ENCODE data around the gene RABL2A. TPM values are rescaled to one million over a fixed set of nuclear protein-coding genes. Genes with fewer than 3 reads are reported as not detected.
"Not testable (repeated sequence)": the region's sequence is repeated elsewhere in the genome, so short reads cannot be mapped to it uniquely, and the experiment has no call there.

The RABL2A gene
- total RNA-seq, 1 experiment from 2014 or later: 4.4 TPM

DNA sequence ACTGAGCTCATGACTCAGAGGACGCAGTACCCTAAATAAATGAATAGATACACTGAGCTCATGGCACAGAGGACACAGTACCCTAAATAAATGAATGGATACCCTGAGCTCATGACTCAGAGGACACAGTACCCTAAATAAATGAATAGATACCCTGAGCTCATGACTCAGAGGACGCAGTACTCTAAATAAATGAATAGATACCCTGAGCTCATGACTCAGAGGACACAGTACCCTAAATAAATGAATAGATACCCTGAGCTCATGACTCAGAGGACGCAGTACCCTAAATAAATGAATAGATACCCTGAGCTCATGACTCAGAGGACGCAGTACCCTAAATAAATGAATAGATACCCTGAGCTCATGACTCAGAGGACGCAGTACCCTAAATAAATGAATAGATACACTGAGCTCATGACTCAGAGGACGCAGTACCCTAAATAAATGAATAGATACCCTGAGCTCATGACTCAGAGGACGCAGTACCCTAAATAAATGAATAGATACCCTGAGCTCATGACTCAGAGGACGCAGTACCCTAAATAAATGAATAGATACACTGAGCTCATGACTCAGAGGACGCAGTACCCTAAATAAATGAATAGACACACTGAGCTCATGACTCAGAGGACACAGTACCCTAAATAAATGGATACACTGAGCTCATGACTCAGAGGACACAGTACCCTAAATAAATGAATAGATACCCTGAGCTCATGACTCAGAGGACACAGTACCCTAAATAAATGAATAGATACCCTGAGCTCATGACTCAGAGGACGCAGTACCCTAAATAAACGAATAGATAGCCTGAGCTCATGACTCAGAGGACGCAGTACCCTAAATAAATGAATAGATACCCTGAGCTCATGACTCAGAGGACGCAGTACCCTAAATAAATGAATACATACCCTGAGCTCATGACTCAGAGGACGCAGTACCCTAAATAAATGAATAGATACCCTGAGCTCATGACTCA, 24.1 kb downstream of the RABL2A start:
- H3K27me3 ChIP-seq (ENCODE audit: low read length); POLR2A ChIA-PET (ENCODE audit: unreplicated experiment); H4K20me1 ChIP-seq (ENCODE audit: low read length); H3K9me3 ChIP-seq (ENCODE audit: low read length); H3F3A ChIP-seq (ENCODE audit: low read length, unreplicated experiment); intact Hi-C loops (cut with micrococcal nuclease); H2AFZ ChIP-seq (ENCODE audit: low read length); H3K9ac ChIP-seq (ENCODE audit: low read length); H3K9me2 ChIP-seq (replicated peaks; ENCODE audit: low read length); BruUV-seq (replicated peaks); H3K4me2 ChIP-seq (ENCODE audit: low read length); H3K4me1 ChIP-seq (ENCODE audit: insufficient read depth, low read length); CTCF ChIA-PET; ATAC-seq; H3K79me2 ChIP-seq (ENCODE audit: low read length); H3K36me3 ChIP-seq (ENCODE audit: low read depth, low read length); H3K4me3 ChIP-seq (ENCODE audit: low read length); DNase-seq: not testable (repeated sequence)
- H3K27ac ChIP-seq (ENCODE audit: low read length): peak overlapping the region; percentile 39

DNA sequence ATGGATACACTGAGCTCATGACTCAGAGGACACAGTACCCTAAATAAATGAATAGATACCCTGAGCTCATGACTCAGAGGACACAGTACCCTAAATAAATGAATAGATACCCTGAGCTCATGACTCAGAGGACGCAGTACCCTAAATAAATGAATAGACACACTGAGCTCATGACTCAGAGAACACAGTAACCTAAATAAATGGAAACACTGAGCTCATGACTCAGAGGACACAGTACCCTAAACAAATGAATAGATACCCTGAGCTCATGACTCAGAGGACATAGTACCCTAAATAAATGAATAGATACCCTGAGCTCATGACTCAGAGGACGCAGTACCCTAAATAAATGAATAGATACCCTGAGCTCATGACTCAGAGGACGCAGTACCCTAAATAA, 25.5 kb downstream of the RABL2A start:
- H3K9ac ChIP-seq (ENCODE audit: low read length); H3K4me1 ChIP-seq (ENCODE audit: insufficient read depth, low read length); BruUV-seq (replicated peaks); H3K79me2 ChIP-seq (ENCODE audit: low read length); H3K4me2 ChIP-seq (ENCODE audit: low read length); DNase-seq; H3K9me3 ChIP-seq (ENCODE audit: low read length); H4K20me1 ChIP-seq (ENCODE audit: low read length); H3K4me3 ChIP-seq (ENCODE audit: low read length); H3F3A ChIP-seq (ENCODE audit: low read length, unreplicated experiment); H3K9me2 ChIP-seq (replicated peaks; ENCODE audit: low read length); intact Hi-C loops (cut with micrococcal nuclease); H3K27me3 ChIP-seq (ENCODE audit: low read length); ATAC-seq; H3K27ac ChIP-seq (ENCODE audit: low read length); H3K36me3 ChIP-seq (ENCODE audit: low read depth, low read length); H2AFZ ChIP-seq (ENCODE audit: low read length); POLR2A ChIA-PET (ENCODE audit: unreplicated experiment); CTCF ChIA-PET: not testable (repeated sequence)

DNA sequence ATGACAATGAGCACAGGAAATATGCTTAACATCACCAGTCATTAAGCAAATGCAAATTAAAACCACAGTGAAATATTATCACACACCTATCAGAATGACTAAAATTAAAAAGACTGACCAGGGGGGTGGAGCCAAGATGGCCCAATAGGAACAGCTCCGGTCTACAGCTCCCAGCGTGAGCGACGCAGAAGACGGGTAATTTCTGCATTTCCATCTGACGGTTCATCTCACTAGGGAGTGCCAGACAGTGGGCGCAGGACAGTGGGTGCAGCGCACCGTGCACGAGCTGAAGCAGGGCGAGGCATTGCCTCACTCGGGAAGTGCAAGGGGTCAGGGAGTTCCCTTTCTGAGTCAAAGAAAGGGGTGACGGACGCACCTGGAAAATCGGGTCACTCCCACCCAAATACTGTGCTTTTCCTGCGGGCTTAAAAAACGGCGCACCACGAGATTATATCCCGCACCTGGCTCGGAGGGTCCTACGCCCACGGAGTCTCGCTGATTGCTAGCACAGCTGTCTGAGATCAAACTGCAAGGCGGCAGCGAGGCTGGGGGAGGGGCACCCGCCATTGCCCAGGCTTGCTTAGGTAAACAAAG, 29.1 kb downstream of the RABL2A start:
- H3K79me2 ChIP-seq (ENCODE audit: low read length); ATAC-seq; H3K4me3 ChIP-seq (ENCODE audit: low read length); POLR2A ChIA-PET (ENCODE audit: unreplicated experiment); DNase-seq; H3K27me3 ChIP-seq (ENCODE audit: low read length); H4K20me1 ChIP-seq (ENCODE audit: low read length); H3K4me1 ChIP-seq (ENCODE audit: insufficient read depth, low read length); H3K27ac ChIP-seq (ENCODE audit: low read length); H3F3A ChIP-seq (ENCODE audit: low read length, unreplicated experiment); H3K9ac ChIP-seq (ENCODE audit: low read length); H3K4me2 ChIP-seq (ENCODE audit: low read length); H3K9me2 ChIP-seq (replicated peaks; ENCODE audit: low read length); H3K9me3 ChIP-seq (ENCODE audit: low read length); H2AFZ ChIP-seq (ENCODE audit: low read length); intact Hi-C loops (cut with micrococcal nuclease); H3K36me3 ChIP-seq (ENCODE audit: low read depth, low read length); BruUV-seq (replicated peaks); CTCF ChIA-PET: not testable (repeated sequence)

DNA sequence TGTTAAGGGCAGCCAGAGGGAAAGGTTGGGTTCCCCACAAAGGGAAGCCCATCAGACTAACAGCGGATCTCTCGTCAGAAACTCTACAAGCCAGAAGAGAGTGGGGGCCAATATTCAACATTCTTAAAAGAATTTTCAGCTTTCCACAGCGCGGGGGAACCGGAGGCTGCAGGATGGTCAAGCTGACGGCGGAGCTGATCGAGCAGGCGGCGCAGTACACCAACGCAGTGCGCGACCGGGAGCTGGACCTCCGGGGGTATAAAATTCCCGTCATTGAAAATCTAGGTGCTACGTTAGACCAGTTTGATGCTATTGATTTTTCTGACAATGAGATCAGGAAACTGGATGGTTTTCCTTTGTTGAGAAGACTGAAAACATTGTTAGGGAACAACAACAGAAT, 30.7 kb downstream of the RABL2A start:
- H3K4me1 ChIP-seq (ENCODE audit: insufficient read depth, low read length); ATAC-seq; CTCF ChIA-PET; POLR2A ChIA-PET (ENCODE audit: unreplicated experiment); H3F3A ChIP-seq (ENCODE audit: low read length, unreplicated experiment); H4K20me1 ChIP-seq (ENCODE audit: low read length); H3K27ac ChIP-seq (ENCODE audit: low read length); H3K9ac ChIP-seq (ENCODE audit: low read length); H3K4me3 ChIP-seq (ENCODE audit: low read length); BruUV-seq (replicated peaks); H3K79me2 ChIP-seq (ENCODE audit: low read length); DNase-seq; H3K4me2 ChIP-seq (ENCODE audit: low read length); intact Hi-C loops (cut with micrococcal nuclease); H3K9me2 ChIP-seq (replicated peaks; ENCODE audit: low read length); H3K36me3 ChIP-seq (ENCODE audit: low read depth, low read length); H2AFZ ChIP-seq (ENCODE audit: low read length); H3K9me3 ChIP-seq (ENCODE audit: low read length); H3K27me3 ChIP-seq (ENCODE audit: low read length): not testable (repeated sequence)

DNA sequence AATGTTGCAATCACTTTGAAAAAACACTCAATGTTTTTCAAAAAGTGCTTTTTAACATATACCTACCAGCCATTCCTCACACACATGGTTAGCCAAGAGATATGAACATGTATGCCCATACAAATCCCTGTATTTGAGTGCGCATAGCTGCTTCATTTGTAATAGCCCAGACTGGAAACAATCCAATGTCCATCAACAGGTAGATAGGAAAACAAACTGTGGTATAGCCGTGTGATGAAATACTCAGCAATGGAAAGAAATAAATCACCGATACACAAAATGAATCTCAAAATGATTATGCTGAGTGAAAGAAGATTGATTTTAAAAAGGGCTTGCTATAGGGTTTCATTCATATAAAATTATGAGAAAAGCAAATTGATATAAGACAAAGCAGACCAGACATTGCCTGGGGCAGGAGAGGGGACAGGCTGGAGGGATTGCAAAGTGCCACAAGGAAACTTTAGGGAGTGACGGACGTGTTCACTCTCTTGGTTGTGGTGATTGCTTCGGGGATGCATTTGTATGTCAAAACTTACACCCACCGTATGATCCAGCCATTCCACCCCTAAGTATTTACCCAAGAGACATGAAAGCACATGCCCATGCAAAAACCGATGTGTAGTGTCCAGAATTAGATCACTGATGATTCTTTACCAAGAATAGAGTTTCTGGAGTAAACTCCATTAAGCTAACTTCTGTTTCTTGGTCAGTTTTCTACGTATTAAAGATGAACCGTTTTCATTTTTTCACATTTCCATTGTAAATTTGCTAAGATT, 36.4 kb downstream of the RABL2A start:
- H3K36me3 ChIP-seq (ENCODE audit: low read depth, low read length); H3K4me3 ChIP-seq (ENCODE audit: low read length); CTCF ChIA-PET; H3K9me2 ChIP-seq (replicated peaks; ENCODE audit: low read length); H3K27ac ChIP-seq (ENCODE audit: low read length); H2AFZ ChIP-seq (ENCODE audit: low read length); H3K4me1 ChIP-seq (ENCODE audit: insufficient read depth, low read length); ATAC-seq; H3K79me2 ChIP-seq (ENCODE audit: low read length); intact Hi-C loops (cut with micrococcal nuclease); DNase-seq; H3K27me3 ChIP-seq (ENCODE audit: low read length); H4K20me1 ChIP-seq (ENCODE audit: low read length); H3K4me2 ChIP-seq (ENCODE audit: low read length); BruUV-seq (replicated peaks); H3F3A ChIP-seq (ENCODE audit: low read length, unreplicated experiment); H3K9me3 ChIP-seq (ENCODE audit: low read length); H3K9ac ChIP-seq (ENCODE audit: low read length); POLR2A ChIA-PET (ENCODE audit: unreplicated experiment): not testable (repeated sequence)

DNA sequence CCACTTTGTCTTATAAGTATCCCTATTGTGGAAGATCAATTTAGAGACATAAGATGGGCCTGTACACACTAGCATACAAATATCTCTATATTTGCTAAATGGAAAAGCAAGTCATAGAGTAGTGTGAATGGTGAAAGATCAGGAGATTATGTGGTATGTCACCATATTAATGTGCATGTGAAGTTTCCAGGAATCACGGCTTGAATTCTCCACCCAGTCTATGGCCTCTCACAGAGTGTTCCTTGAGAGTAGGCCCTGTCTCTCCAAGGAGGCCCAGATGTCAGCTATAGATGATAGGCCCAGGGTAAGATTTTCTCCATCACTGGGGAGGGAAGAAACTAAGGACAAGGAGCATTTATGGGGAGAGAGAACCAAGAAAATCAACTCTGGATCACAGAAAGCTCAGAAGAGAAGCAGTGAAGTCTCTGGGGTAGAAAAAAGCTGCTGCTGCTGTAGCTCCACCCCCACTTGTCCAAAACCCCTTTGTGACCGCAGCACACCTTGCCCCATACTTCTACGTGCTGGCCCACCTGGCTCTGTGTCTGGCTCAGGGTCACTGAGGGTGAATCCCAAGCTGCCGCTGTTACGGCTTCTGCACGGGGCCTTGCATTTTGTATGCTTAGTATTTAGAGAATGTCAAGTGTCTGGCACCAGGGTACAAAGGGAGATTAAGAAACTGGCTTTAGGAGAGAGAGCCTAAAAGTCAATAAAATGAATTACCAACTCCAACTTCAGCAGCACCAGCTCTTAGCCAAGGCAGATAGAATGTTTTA, 37.9 kb downstream of the RABL2A start:
- H4K20me1 ChIP-seq (ENCODE audit: low read length); H3K9me3 ChIP-seq (ENCODE audit: low read length); H3K27ac ChIP-seq (ENCODE audit: low read length); ATAC-seq; H3K79me2 ChIP-seq (ENCODE audit: low read length); H3K4me3 ChIP-seq (ENCODE audit: low read length); BruUV-seq (replicated peaks); POLR2A ChIA-PET (ENCODE audit: unreplicated experiment); CTCF ChIA-PET; H3K4me1 ChIP-seq (ENCODE audit: insufficient read depth, low read length); H3K36me3 ChIP-seq (ENCODE audit: low read depth, low read length); H2AFZ ChIP-seq (ENCODE audit: low read length); H3F3A ChIP-seq (ENCODE audit: low read length, unreplicated experiment); H3K9me2 ChIP-seq (replicated peaks; ENCODE audit: low read length); H3K27me3 ChIP-seq (ENCODE audit: low read length); DNase-seq; intact Hi-C loops (cut with micrococcal nuclease); H3K9ac ChIP-seq (ENCODE audit: low read length); H3K4me2 ChIP-seq (ENCODE audit: low read length): not testable (repeated sequence)

Data from PC-3 (cell line).